ENCODE measurements around the gene DISP3.

DNA sequence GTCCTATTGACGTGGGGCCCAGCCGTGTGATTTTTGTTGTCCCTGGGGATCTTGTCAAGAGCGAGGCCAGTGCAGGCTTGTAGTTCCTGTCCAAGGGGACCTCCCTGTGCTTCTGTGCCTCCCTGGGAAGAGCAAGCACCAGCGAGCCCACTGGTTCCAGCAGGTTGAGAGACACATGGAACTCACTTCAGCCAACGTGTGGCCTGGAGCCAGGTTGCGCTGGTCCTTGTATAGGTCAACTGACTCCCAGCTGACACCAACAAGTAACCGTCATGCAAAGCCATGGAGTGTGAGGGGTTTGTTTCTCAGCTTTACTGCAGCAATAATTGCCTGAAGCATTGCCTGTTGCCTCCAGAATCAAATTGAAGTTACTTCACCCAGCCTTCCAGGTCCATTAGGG, 63.0 kb downstream of the DISP3 start:
- TF ChIP-seq, protein P1, sequence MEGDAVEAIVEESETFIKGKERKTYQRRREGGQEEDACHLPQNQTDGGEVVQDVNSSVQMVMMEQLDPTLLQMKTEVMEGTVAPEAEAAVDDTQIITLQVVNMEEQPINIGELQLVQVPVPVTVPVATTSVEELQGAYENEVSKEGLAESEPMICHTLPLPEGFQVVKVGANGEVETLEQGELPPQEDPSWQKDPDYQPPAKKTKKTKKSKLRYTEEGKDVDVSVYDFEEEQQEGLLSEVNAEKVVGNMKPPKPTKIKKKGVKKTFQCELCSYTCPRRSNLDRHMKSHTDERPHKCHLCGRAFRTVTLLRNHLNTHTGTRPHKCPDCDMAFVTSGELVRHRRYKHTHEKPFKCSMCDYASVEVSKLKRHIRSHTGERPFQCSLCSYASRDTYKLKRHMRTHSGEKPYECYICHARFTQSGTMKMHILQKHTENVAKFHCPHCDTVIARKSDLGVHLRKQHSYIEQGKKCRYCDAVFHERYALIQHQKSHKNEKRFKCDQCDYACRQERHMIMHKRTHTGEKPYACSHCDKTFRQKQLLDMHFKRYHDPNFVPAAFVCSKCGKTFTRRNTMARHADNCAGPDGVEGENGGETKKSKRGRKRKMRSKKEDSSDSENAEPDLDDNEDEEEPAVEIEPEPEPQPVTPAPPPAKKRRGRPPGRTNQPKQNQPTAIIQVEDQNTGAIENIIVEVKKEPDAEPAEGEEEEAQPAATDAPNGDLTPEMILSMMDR (IDR thresholded peaks at IDR 0.05): no peak
- TF ChIP-seq POLR2A (IDR thresholded peaks at IDR 0.05): no peak
- TF ChIP-seq POLR2AphosphoS5 (IDR thresholded peaks at IDR 0.05): no peak
